NB4 (cell line): ENCODE results near the gene INO80E.

Experiments used
- POLR2A ChIP-seq: IDR thresholded peaks from 2 replicates; pipeline ENCODE4 v1.6.1; 2011; ENCODE audit warnings: mild to moderate bottlenecking; ENCODE audit not compliant: insufficient read length; ENCODE audit errors: extremely low read depth
- TF ChIP-seq, protein P1 (sequence below): IDR thresholded peaks from one replicate; pipeline ENCODE4 v1.5.1; 2012; ENCODE audit warnings: low read depth, low read length

DNA sequence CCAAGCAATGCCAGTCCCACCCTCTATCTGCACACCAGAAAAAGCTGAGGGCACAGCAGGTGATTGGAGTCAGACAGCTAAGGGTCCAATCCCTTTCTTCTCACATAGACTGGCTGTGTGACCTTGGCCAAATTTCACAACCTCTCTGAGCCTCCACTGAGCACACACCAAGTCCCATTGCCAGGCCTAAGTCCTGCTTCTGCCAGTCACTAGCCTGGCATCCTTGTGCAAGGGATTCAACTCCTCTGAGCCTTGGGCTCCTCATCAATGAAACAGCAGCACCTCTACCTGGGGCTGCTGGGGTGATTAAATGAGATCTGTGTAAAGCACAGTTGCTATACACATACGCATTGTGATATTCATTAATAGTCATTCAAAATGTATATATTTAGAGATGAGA lies 50.5 kb downstream of the INO80E start:
- TF ChIP-seq, protein P1, sequence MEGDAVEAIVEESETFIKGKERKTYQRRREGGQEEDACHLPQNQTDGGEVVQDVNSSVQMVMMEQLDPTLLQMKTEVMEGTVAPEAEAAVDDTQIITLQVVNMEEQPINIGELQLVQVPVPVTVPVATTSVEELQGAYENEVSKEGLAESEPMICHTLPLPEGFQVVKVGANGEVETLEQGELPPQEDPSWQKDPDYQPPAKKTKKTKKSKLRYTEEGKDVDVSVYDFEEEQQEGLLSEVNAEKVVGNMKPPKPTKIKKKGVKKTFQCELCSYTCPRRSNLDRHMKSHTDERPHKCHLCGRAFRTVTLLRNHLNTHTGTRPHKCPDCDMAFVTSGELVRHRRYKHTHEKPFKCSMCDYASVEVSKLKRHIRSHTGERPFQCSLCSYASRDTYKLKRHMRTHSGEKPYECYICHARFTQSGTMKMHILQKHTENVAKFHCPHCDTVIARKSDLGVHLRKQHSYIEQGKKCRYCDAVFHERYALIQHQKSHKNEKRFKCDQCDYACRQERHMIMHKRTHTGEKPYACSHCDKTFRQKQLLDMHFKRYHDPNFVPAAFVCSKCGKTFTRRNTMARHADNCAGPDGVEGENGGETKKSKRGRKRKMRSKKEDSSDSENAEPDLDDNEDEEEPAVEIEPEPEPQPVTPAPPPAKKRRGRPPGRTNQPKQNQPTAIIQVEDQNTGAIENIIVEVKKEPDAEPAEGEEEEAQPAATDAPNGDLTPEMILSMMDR: no peak
- TF ChIP-seq POLR2A: no peak
